ENCODE results near the gene GFAP. TPM values are rescaled to one million over a fixed set of nuclear protein-coding genes. Genes with fewer than 3 reads are reported as not detected.

Gene GFAP
- total RNA-seq, 2 donors from 2014 or later, result 0.35 TPM; not detected in 1

DNA sequence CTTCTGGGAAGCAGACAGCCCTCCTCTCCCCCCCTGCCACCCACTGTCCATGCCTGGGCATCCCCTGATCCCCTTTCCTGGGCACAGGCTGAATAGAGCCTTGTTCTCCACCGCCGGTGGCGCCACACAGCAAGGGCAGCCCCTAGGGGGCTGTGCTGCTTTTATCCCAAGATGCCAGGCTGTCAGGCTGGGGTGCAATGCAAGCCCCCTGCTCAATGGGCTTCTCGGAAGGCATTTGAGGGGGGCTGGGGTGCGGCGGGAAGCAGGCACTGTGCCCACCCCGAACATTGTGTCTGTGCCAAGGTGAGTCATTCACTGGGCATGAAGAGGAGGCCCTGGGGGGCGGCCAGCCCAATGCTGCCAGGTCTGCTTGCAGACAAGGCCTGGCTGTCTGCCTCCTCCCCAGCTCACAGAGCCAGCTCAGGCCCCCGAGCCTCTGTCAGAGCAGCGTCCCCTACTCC lies 1.5 kb upstream of the GFAP start:
- Histone ChIP-seq H3K36me3 (ENCODE audit: control insufficient read depth, insufficient read depth, low read length) (no peaks in the 10 kb centered on the region), H3K9me3 (ENCODE audit: control insufficient read depth, low read length) (no peaks in the 10 kb centered on the region), H3K27me3 (ENCODE audit: control insufficient read depth, insufficient read depth, low read length, poor library complexity, severe bottlenecking) (peaks cover 30% of the 10 kb centered on the region), H3K4me1 (ENCODE audit: control insufficient read depth, insufficient read depth, low read length) (no peaks in the 10 kb centered on the region), H3K9ac (ENCODE audit: extremely low read depth, low read length, poor library complexity, severe bottlenecking) (no peak overlapping the region), H3K4me3 (ENCODE audit: low read length) (no peak overlapping the region), H3K27ac (ENCODE audit: low read depth, low read length) (no peak overlapping the region)
- no peak for TF ChIP-seq CTCF (conservative IDR thresholded peaks at IDR 0.05)
- H3K4me3 Mint-ChIP-seq, result no peak overlapping the region
- H3K36me3 Mint-ChIP-seq (ENCODE audit: low read depth), result no peaks in the 10 kb centered on the region
- 90 to 93% methylated on average over 7 to 10 of the region's 10 CpGs for WGBS, 2 experiments (ENCODE audit: insufficient coverage in 1 of 2, insufficient read length in 1 of 2)
- peaks cover 3% of the 10 kb centered on the region for H3K4me1 Mint-ChIP-seq
- no peaks in the 10 kb centered on the region for H3K9me3 Mint-ChIP-seq
- no peak overlapping the region for H3K27ac Mint-ChIP-seq
- peak; percentile 52 for DNase-seq
- H3K27me3 Mint-ChIP-seq (ENCODE audit: insufficient read depth), result peaks cover 41% of the 10 kb centered on the region

GRCh38 chr17:44915862-44916780 lies 821 bp upstream of the GFAP start:
- Histone ChIP-seq H3K9me3 (ENCODE audit: control insufficient read depth, low read length) (no peaks in the 10 kb centered on the region), H3K4me1 (ENCODE audit: control insufficient read depth, insufficient read depth, low read length) (no peaks in the 10 kb centered on the region), H3K27me3 (ENCODE audit: control insufficient read depth, insufficient read depth, low read length, poor library complexity, severe bottlenecking) (peaks cover 35% of the 10 kb centered on the region), H3K9ac (ENCODE audit: extremely low read depth, low read length, poor library complexity, severe bottlenecking) (no peak overlapping the region), H3K4me3 (ENCODE audit: low read length) (no peak overlapping the region), H3K36me3 (ENCODE audit: control insufficient read depth, insufficient read depth, low read length) (no peaks in the 10 kb centered on the region), H3K27ac (ENCODE audit: low read depth, low read length) (peak overlapping the region; percentile 22)
- Mint-ChIP-seq H3K4me3 (no peak overlapping the region), H3K27ac (no peak overlapping the region), H3K4me1 (no peaks in the 10 kb centered on the region), H3K36me3 (ENCODE audit: low read depth) (no peaks in the 10 kb centered on the region), H3K9me3 (no peaks in the 10 kb centered on the region), H3K27me3 (ENCODE audit: insufficient read depth) (peaks cover 47% of the 10 kb centered on the region)
- no peak for DNase-seq
- 90 to 94% methylated on average over 3 to 11 of the region's 11 CpGs for WGBS, 2 experiments (ENCODE audit: insufficient coverage in 1 of 2, insufficient read length in 1 of 2)
- TF ChIP-seq CTCF (conservative IDR thresholded peaks at IDR 0.05), result no peak

- H3K4me3 Mint-ChIP-seq, result no peak overlapping the region
- H3K27me3 ChIP-seq (ENCODE audit: control insufficient read depth, insufficient read depth, low read length, poor library complexity, severe bottlenecking), result peaks cover 31% of the 10 kb centered on the region
Observed at GRCh38 chr17:44914698-44915271, 515 bp downstream of the GFAP start.

More at GRCh38 chr17:44914698-44915271, 515 bp downstream of the GFAP start:
- H3K36me3 Mint-ChIP-seq (ENCODE audit: low read depth), result no peaks in the 10 kb centered on the region
- Histone ChIP-seq H3K4me1 (ENCODE audit: control insufficient read depth, insufficient read depth, low read length) (no peaks in the 10 kb centered on the region), H3K27ac (ENCODE audit: low read depth, low read length) (no peak overlapping the region), H3K9me3 (ENCODE audit: control insufficient read depth, low read length) (no peaks in the 10 kb centered on the region), H3K9ac (ENCODE audit: extremely low read depth, low read length, poor library complexity, severe bottlenecking) (no peak overlapping the region), H3K4me3 (ENCODE audit: low read length) (no peak overlapping the region), H3K36me3 (ENCODE audit: control insufficient read depth, insufficient read depth, low read length) (no peaks in the 10 kb centered on the region)
- no peaks in the 10 kb centered on the region for H3K4me1 Mint-ChIP-seq
- WGBS, 2 experiments (ENCODE audit: insufficient coverage in 1 of 2, insufficient read length in 1 of 2), result 89 to 93% methylated on average over 14 to 19 of the region's 19 CpGs
- peaks cover 52% of the 10 kb centered on the region for H3K27me3 Mint-ChIP-seq (ENCODE audit: insufficient read depth)
- H3K9me3 Mint-ChIP-seq, result no peaks in the 10 kb centered on the region
- TF ChIP-seq CTCF (conservative IDR thresholded peaks at IDR 0.05), result no peak
- peak; percentile 53 for DNase-seq
- no peak overlapping the region for H3K27ac Mint-ChIP-seq
